Testis (tissue), 2 donors: ENCODE results near the gene ZBTB7C.

Experiments used
- CTCF ChIP-seq, 3 experiments: fragments of 450-650 bp in 2 of 3; fragments of 200-600 bp in 1 of 3; sonication (generic) in 1 of 3; IDR thresholded peaks; one replicate each; pipeline ENCODE4 v1.5.1; 2016 to 2019; ENCODE audit warnings: antibody characterized with exemption in 3 of 3, mild to moderate bottlenecking in 2 of 3, moderate library complexity in 1 of 3
- POLR2A ChIP-seq: fragments of 450-650 bp; IDR thresholded peaks from one replicate; pipeline ENCODE4 v1.6.1; 2017; ENCODE audit warnings: antibody characterized with exemption, mild to moderate bottlenecking, moderate library complexity

GRCh38 chr18:48066225-48066652 lies 342.9 kb downstream of the ZBTB7C start:
- TF ChIP-seq CTCF (IDR thresholded peaks at IDR 0.05) (no peak), POLR2A (no peak)
